HG03442 (cell line): ENCODE data around the gene ITPR2.

ENCODE experiments used
- ATAC-seq: cut with Tn5 transposase; IDR thresholded peaks from one replicate; pipeline ENCODE4 v1.9.1; 2021; ENCODE audit warnings: mild to moderate bottlenecking, moderate library complexity; ENCODE audit not compliant: unreplicated experiment

Gene ITPR2

DNA sequence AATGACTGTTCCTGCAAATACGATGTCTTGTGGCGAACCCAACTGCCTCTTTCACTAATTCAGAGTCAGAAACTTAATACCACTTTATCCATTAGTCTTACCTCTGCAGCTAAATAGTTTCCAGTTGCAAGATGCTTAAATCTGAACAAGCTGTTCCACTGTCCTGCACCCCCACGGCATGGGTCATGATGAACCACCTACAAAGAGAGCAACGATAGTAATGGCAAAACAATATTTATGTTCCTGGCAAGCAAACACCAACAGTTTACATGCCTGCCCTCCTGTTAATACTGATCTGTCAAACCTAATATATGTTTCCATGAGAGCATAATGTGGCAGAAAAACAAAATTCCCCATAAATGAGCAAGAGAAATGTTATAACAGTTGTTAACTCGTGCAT is 121.9 kb downstream of the ITPR2 start:
- no peak for ATAC-seq

DNA sequence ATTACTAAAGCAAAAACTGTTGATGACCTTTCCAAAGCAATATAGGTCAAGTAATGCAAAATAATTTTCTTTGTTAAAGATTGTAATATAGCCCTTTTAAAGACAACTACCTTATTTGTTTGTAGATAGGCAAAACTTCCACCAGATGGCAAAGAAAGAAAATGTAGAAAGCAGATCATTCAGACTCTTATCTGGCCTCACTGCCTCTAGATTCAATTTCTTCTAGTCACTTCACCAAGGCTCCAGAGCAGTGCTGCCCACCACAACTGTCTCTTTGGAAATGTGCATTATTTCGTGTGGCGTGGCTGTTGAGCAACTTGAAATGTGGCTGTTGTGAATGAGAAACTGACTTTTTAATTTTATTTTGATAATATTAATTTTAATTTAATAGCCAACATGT is 127.1 kb downstream of the ITPR2 start:
- ATAC-seq = no peak

DNA sequence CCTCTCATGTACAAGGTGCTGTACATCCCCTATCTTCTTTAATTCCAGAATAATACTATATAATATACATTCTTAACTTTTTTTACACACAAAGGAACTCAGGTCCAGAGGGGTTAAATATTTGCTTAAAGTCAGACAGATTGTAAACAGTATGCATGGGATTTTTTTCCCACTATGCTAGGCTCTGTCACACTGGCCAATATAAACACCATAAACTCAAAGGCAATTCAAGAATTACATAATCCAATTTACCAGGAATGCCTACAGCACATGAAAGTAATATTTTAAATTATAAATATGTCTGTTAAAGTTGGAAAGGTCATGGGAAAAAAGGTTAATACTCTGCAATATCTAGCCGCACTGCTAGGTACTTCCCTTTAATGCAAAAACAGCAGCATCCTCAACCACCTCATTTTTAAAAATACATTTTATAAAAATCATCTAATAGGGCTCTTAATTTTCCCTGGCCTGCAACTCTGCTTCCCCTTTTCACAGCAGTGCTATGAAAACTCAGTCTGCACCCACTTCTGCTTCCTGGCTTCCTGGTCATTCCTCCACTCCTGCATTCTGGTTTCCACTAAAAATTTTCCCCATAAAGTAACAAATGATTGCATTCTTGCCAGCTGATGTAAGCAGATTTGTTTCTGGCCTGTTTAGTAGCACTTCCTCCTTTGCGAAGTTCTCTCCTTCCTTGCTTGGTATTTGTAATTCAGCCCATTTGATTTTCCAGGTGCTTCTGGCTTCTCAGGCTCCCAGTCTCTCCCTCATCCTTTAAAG is 128.1 kb downstream of the ITPR2 start:
- no peak for ATAC-seq

DNA sequence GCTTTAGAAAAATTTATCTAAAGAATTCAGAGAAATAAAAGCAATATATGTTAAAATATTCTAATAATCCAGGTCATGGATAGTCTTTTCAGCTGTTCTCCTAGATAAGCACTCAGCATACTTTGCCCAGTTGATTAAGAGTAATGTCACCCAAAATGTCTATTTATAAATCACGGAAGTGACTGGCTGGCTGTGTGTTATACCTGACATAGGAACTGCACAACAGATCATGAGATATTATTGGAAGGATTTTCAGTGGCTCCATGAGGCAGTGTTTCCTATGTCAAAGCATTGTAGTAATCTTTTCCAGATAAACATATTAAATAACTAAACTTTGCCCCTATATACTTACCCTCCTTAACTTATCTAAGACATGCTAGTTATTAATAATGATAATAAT is 128.8 kb downstream of the ITPR2 start:
- ATAC-seq = no peak

DNA sequence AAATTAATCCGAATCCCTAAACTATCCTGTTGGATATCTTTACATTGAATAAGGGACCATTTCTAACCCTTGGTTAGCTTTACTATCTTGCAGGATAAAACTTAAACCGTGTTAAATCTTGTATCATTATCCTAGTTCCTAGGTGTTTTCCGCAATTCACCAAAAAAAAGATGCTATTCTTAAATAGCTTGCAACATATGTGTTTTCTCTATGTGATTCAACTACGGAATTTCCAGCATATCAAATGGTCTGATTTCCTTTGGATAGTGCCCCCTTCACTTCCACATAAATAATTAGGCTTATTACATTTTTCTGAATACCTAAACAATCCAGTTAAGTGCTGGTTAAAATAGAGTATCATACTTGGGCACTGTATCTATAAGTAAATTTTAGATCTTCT is 130.3 kb downstream of the ITPR2 start:
- no peak for ATAC-seq

DNA sequence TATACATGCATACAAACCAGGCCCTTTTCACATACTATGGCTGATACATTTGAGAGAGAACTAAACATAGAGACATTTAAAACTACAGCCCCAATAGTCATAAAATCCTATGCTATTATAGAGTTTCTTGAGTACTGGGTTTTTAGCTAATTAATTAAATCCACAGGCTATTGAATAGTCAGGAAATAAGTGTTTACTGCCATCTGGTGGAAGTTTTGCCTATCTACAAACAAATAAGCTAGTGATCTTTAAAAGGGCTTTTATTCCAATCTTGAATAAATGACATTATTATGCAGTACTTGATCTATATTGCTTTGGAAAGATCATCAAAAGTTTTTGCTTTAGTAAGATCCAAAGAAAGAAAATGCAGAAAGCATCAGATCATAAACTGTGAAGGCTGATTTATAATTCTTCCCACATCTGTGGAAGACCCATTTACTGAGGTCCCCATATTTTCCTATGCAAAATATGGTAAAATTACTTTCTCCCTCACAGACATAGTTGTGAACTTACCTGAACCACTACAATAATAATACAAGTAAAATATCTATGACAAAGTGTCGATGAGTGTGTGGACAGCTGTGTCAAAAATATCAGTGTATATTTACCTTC is 131.3 kb downstream of the ITPR2 start:
- ATAC-seq = no peak

DNA sequence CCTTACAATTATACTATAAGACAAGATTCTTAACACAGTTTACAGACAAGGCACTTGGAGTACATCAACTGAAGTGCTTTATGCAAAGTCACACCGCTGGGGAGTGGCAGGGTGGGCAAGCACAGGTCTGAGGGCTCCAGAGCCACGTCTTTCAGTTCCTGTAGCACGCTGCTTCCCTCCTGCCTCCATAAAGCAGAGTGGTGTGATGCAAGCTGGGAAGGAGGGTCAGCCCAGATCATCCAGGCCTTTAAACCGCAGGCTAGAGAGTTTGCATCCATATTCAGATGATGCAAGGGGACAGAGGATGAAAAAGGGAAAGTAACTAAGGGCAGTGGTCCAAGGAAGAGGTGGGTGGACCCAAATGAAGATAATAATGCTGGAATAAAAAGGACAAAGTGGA is 132.6 kb downstream of the ITPR2 start:
- ATAC-seq = no peak

DNA sequence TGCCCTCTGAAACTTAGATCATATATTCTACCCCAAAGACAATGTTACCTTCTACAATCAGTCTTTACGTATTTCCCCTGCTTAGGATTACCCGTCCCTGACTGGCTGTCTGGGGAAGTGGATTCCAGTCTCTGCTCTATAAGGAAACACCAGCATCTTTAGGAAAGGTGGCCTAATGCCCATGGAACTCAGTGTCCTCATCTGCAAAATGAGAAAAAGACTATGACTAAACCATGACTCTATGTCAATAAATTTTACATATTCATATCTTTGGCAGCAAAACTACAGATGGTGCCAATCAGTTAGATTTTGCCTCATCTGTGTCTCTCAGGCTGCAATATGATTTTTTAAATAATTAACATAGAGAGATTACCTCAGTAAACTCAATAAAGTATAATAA is 133.8 kb downstream of the ITPR2 start:
- ATAC-seq = no peak

DNA sequence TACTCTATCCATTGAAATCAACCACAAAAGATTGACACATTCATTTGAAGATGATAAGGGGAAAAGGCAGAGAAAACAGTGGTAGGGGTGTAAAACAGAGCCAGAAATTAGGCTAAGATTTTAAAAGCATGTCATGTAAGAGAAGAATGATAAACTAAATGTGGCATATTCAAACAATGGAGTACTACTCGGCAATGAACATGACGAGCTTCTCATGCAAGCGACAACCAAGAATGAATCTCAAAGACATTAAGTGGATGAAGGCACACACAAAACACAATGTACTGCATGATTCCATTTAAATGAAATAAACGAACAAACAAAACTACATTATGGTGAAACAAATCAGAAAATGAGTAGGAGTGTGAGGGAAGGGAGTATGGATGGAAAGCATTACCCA is 134.8 kb downstream of the ITPR2 start:
- ATAC-seq = no peak

DNA sequence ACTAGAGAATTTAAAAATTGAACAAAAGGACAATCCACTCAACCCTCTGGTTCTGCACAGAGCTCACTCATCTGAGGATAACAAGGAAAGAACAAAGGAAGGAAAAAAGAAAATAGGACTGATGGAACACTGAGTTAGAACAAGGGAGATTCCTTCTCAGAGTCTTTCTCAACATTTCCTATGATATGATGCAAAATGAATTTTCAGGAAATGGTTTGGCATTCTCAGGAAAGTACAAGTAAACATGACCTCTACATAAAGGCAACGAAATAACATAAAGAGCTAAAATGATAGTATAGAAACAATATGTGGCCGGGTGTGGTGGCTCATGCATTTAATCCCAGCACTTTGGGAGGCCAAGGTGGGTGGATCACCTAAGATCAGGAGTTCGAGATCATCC is 135.8 kb downstream of the ITPR2 start:
- no peak for ATAC-seq

DNA sequence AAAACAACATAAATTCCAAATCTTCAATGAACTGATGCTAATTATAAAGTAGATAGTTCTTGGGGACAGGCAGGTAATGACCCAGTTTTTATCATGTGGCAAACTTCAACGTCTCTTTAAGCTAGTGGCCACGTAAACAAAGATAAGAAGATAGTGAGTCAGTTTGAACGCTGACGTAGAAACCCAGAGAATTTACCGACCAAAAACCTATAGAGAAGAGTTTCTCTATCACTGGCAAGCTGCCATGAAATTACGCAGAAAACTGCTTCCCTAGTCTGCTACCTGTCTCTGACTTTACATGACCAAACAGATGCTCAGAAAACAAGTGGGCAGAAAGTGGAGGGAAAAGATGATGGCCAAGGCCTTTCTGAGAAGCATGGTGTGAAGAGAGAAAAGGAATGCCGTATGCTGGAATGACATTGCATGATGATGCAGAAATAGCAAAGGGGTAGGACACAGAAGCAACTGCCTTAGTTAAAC is 136.3 kb downstream of the ITPR2 start:
- no peak for ATAC-seq

DNA sequence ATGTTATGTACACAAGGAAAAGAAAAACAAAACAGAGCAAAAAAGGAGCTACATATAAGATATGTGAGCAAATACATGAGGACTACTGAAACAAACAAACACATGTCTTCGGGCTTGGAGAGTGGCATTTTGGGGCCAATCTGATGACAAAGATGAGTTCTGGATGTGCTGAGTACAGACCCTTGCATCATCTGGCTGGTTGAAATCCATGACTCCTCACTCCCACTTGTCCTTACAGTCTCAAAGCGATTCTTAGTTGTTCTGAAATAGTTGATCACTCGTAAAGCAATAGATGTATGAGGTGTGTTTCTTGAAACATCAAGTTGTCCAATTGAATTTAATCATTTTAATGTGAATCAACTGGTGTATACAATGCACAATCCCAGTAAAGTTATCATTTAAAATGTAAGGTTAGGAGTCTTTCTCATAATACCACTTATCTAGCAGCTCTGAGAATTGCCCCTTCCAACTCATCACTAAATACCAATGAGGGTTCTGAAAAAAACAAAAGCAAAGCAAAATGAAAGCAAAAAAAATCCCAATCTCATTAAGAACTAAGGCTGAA is 136.9 kb downstream of the ITPR2 start:
- ATAC-seq = no peak

DNA sequence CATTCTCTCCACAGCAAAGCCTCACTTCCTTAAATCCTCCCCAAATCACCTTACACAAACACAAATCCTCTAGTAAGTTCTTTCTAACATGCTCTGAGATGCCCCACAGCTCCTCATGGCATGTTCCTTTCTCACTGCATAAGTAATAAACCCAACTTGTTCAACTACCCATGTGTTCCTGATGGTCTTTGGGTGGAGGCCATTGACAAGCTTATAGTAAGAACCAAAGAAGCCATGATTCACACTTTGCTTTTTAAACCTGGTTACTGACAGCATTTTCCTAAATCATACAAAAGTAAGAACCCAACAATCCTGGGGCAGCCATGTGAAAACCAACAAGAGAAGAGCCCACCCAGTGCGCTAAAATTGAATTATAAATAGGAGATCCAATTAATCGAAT is 138.6 kb downstream of the ITPR2 start:
- no peak for ATAC-seq

DNA sequence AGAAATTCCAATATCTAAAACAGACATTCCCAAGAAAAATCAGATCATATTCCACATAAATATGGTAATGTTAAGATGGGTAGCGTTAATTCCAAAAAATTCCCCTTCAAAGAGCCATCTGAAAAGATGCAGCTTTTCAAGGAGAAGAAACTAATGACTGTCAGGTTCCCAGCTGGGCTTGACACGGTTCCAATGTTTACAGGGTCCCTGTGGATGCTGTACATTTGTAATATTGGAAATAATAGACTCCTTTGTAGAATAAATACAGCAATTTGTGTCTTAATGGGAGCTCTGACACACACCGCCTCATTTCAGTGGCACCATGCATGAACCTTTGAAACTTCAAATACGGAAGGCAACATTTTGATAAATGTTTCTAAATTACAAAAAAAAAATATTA is 140.6 kb downstream of the ITPR2 start:
- no peak for ATAC-seq

DNA sequence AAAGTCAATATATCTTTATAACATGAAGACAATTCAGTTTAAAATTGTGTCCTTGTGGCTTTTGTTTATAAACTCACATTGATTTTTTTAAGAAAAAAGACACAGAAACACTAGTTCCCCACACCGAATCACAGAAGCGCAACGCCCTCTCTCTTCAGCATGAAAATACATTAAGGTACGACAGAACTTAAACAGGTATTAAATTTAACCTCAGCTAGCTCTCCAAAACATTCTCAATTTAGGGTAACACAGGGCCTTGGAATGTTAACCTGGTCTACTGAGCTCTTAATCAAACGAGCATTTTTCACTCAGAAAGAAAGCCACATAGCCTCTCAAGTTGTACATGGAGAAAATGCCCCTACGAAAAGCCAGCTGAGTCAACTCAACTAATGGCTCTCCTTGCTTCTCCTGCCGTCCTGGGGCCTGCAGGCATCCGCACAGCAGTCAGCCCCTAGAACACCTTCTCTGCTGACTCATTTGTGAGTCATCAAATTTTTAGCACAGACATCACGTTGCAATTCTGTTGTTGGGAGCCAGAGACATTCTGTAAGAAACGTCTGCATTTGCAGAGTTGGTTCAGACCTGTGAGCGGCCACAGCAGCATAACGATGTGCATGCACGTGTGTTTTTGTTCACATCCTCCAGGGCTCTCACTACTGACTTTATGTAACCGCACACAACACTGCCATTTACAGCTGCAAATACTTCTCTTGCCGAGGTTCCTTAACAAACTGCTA is 141.6 kb downstream of the ITPR2 start:
- no peak for ATAC-seq

DNA sequence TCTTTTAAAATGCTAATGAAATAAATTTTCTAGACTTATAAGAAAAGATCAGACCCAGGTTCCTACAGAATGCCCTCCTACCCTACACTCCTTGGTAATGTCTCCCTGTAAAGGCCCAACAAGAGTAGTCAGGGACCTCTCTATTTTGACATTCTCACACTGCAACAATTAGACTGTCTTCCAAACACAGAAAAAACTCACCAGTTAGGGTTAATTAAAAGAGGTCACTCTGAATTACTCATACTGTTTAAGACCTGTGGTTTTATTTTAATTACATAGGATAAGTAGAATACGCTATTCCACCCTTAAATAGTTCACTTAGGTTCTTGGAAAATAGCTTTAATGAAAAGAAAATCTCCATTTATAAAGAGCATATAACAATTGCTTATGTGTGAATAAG is 142.4 kb downstream of the ITPR2 start:
- ATAC-seq = no peak

DNA sequence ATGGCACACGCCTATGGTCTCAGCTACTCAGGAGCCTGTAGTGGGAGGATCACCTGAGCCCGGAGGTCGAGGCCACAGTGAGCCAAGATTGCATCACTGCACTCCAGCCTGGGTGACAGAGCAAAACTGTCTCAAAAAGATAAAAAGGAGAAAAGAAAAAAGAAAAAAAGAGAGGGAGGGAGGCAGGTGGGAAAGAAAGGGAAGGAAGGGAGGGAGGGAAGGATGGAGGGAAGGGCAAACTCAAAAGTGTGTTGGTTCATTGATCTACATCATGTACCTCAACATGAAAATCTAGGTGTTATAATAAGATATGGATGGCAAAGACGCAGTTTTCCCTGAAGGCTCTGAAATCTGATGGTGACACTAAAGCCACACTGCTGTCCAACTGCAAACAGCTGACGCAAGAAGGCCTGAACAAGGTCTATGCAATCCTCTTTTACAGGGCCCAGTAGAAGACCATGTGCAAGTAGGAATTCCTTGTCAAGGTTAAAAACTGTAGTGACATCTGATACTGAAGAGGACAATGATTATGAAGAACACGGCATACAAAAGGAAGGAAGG is 143.6 kb downstream of the ITPR2 start:
- no peak for ATAC-seq

DNA sequence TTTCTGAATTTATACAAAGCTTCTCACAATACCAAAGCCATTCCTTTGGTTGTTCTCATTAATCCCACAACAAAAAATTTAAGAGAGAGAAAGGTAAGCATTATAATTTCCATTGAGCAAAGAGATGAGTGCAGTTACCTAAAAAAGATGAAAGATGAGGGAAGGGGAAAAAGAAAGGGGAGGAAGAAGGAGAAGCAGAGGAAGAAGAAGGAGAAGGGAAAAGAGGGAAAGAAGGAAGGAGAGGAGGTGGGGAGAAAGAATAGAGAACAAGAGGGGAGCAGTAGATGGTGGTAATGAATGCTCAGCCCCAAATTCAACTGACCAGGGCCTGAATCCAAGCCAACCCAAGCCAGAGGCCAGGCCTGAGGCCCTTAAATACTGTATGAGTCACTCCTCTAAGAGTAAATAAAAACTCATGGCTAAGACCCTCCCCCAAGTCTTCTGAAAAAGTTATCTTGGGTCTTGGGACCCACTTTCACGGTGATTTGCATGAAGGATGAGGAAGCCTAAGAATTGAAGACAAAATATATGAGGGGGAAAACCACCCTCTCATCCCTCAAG is 144.6 kb downstream of the ITPR2 start:
- no peak for ATAC-seq

DNA sequence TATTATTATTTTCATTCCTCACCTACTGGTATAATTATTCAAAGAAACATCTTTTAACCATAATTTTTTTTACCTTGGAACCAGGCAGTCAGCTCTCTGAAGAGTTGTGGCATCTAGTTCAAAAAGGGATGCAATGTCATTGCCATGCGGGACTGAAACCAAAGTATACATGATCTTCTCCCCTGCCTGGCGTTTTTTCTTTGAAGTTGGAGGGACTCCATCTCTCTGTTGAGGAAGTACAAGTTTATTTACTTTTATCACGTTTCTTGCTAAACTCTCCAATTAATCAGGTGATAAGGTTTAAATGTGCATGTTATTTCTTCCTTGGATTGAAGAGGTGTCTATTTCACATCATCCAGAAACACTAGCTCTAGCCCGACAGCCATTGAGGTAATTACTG is 146.6 kb downstream of the ITPR2 start:
- no peak for ATAC-seq

DNA sequence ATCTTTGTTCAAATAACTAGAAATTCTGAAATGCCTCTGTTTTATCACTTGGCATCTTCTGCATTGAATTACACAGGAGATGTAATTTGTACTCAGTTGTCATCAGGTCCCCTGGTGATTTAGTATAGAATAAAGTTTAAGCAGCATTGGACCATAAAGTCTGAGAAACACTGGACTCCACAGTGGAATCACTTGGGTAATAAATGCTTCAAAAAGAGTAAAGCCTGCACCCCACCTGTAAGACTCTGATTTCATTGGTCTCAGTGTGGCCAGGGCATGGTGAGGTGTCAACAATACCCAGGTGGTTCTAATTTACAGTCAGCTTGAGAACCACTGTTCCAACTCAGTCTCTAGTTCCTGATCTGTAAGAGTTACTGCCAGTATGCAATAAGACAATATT is 148.9 kb downstream of the ITPR2 start:
- ATAC-seq = no peak

DNA sequence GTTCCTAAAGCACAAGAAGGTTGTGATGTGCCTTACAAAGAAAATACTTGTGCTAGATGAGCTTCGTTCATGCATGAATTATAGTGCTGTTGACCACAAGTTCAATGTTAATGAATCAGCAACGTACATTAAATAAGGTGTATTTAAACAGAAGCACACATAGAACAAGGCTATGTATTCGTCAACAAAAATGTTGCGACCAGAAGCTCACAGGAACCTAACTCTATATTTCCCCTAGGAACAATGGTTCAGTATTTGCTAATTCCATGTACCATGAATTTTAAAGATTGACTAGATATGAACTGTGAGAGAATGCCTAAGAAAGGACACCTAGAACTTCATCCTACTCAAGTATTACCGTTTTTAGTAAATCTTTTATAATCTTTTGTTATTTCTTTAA is 149.6 kb downstream of the ITPR2 start:
- no peak for ATAC-seq
